HEK293T (cell line): Measurements from ENCODE around the gene MAN1A2.

Source experiments
- CTCF ChIA-PET: fragments of 350-600 bp; formaldehyde crosslinking; extraction: SDS; loops from one replicate; lab custom pipeline; 2021; ENCODE audit warnings: antibody characterized with exemption, inconsistent platforms; lab: Yijun Ruan, JAX
- POLR2A ChIA-PET: fragments of 350-600 bp; formaldehyde crosslinking; extraction: SDS; loops from one replicate; lab custom pipeline; 2020; ENCODE audit warnings: antibody characterized with exemption, inconsistent platforms; lab: Yijun Ruan, JAX
- DNase-seq: peaks from one replicate; pipeline ENCODE4 v3.0.0; 2012; ENCODE audit warnings: mixed read lengths; ENCODE audit errors: extremely low spot score
- ARNT ChIP-seq: fragments of 450-650 bp; IDR thresholded peaks from 2 replicates; pipeline ENCODE4 v1.6.1; 2017; ENCODE audit warnings: mild to moderate bottlenecking
- BHLHE40 ChIP-seq: fragments of 450-650 bp; IDR thresholded peaks from 2 replicates; pipeline ENCODE4 v1.6.1; 2016; ENCODE audit warnings: mild to moderate bottlenecking, moderate library complexity, borderline replicate concordance
- CTBP1 ChIP-seq: fragments of 450-650 bp; IDR thresholded peaks from 2 replicates; pipeline ENCODE4 v1.6.1; 2016; ENCODE audit warnings: borderline replicate concordance
- ELF4 ChIP-seq: fragments of 450-650 bp; IDR thresholded peaks from 2 replicates; pipeline ENCODE4 v1.6.1; 2017; ENCODE audit warnings: antibody characterized with exemption
- FOXK2 ChIP-seq: fragments of 450-650 bp; IDR thresholded peaks from 2 replicates; pipeline ENCODE4 v1.6.1; 2016; ENCODE audit warnings: mild to moderate bottlenecking
- FOXM1 ChIP-seq: fragments of 450-650 bp; IDR thresholded peaks from 2 replicates; pipeline ENCODE4 v1.6.1; 2017; ENCODE audit warnings: mild to moderate bottlenecking, borderline replicate concordance
- HDGF ChIP-seq: fragments of 450-650 bp; IDR thresholded peaks from 2 replicates; pipeline ENCODE4 v1.6.1; 2017; ENCODE audit warnings: antibody characterized with exemption, borderline replicate concordance
- LEF1 ChIP-seq: fragments of 450-650 bp; IDR thresholded peaks from 2 replicates; pipeline ENCODE4 v1.6.1; 2017; ENCODE audit warnings: mild to moderate bottlenecking, borderline replicate concordance
- NFRKB ChIP-seq: fragments of 450-650 bp; IDR thresholded peaks from 2 replicates; pipeline ENCODE4 v1.6.1; 2016; ENCODE audit warnings: mild to moderate bottlenecking, moderate library complexity
- SP1 ChIP-seq: fragments of 450-650 bp; IDR thresholded peaks from 2 replicates; pipeline ENCODE4 v1.6.1; 2017
- SUZ12 ChIP-seq: fragments of 450-650 bp; IDR thresholded peaks from 2 replicates; pipeline ENCODE4 v1.6.1; 2016; ENCODE audit warnings: mild to moderate bottlenecking
- TARDBP ChIP-seq: fragments of 450-650 bp; IDR thresholded peaks from 2 replicates; pipeline ENCODE4 v1.6.1; 2016

Gene MAN1A2

GRCh38 chr1:117577191-117577885 lies 210.1 kb downstream of the MAN1A2 start:
- DNase-seq, result no peak
- ChIA-PET POLR2A (no interaction called here), CTCF (no interaction called here)
- TF ChIP-seq FOXK2 (no peak), ARNT (no peak), SP1 (no peak), FOXM1 (no peak)

- DNase-seq, result no peak
- ChIA-PET CTCF (no interaction called here), POLR2A (no interaction called here)
- no peak for TF ChIP-seq HDGF
- no peak for TF ChIP-seq NFRKB
- no peak for TF ChIP-seq ELF4
- no peak for TF ChIP-seq SUZ12
- TF ChIP-seq CTBP1, result no peak
- no peak for TF ChIP-seq TARDBP
- no peak for TF ChIP-seq BHLHE40
- no peak for TF ChIP-seq LEF1
These were observed 211.2 kb downstream of the MAN1A2 start for GRCh38 chr1:117578466-117578865.
